NT2/D1 (cell line): ENCODE measurements around the gene CAMK1D.

Experiments
- YY1 ChIP-seq: IDR thresholded peaks from 2 replicates; pipeline ENCODE4 v1.6.1; 2011; ENCODE audit not compliant: insufficient read length, insufficient read depth
- ZNF274 ChIP-seq: IDR thresholded peaks from 2 replicates; pipeline ENCODE4 v1.6.1; 2011; ENCODE audit warnings: mild to moderate bottlenecking, low read depth, low read length

GRCh38 chr10:12507165-12507850 lies 158.0 kb downstream of the CAMK1D start:
- TF ChIP-seq YY1 (no peak), ZNF274 (no peak)
